H9 (cell line): ENCODE data around the gene MIGA1. TPM values are rescaled to one million over a fixed set of nuclear protein-coding genes. Genes with fewer than 3 reads are reported as not detected.

Experiments used
- DNase-seq: peaks from one replicate; pipeline ENCODE4 v3.0.0-alpha.2; 2017
- H2AFZ ChIP-seq: one replicate; pipeline ENCODE4 v1.6.1; 2013; ENCODE audit warnings: mild to moderate bottlenecking, low read length, control low read depth, moderate library complexity
- H2AK5ac ChIP-seq: 2 replicates; pipeline ENCODE4 v1.6.1; 2013; ENCODE audit warnings: low read length, control low read depth, mixed read lengths; ENCODE audit not compliant: insufficient read length
- H2BK120ac ChIP-seq: one replicate; pipeline ENCODE4 v1.6.1; 2013; ENCODE audit warnings: low read depth, mild to moderate bottlenecking, low read length, control low read depth, inconsistent platforms; ENCODE audit not compliant: poor library complexity, severe bottlenecking
- H2BK12ac ChIP-seq: 2 replicates; pipeline ENCODE4 v1.6.1; 2013; ENCODE audit warnings: low read length, control low read depth, mixed read lengths, low read depth; ENCODE audit not compliant: insufficient read length
- H2BK15ac ChIP-seq: 2 replicates; pipeline ENCODE4 v1.6.1; 2013; ENCODE audit warnings: low read depth, low read length, control low read depth
- H2BK20ac ChIP-seq: one replicate; pipeline ENCODE4 v1.6.1; 2013; ENCODE audit warnings: low read depth, mild to moderate bottlenecking, low read length, control low read depth, inconsistent platforms; ENCODE audit not compliant: poor library complexity, severe bottlenecking
- H2BK5ac ChIP-seq: 2 replicates; pipeline ENCODE4 v1.6.1; 2013; ENCODE audit warnings: low read length, control low read depth, mixed read lengths; ENCODE audit not compliant: insufficient read length
- H3K14ac ChIP-seq: 2 replicates; pipeline ENCODE4 v1.6.1; 2013; ENCODE audit warnings: low read length, control low read depth; ENCODE audit not compliant: insufficient read depth
- H3K18ac ChIP-seq: 2 replicates; pipeline ENCODE4 v1.6.1; 2013; ENCODE audit warnings: low read depth, mild to moderate bottlenecking, mixed read lengths, low read length, control low read depth; ENCODE audit not compliant: insufficient read length
- H3K23ac ChIP-seq: 2 replicates; pipeline ENCODE4 v1.6.1; 2013; ENCODE audit warnings: low read length, control low read depth, mixed read lengths, low read depth; ENCODE audit not compliant: insufficient read length
- H3K23me2 ChIP-seq: 2 replicates; pipeline ENCODE4 v1.6.1; 2013; ENCODE audit warnings: low read depth, mild to moderate bottlenecking, mixed read lengths, low read length, control low read depth; ENCODE audit not compliant: insufficient read length, poor library complexity, severe bottlenecking
- H3K27ac ChIP-seq: 2 replicates; pipeline ENCODE4 v1.5.1; 2013; ENCODE audit warnings: low read length, control low read depth, mixed read lengths, low read depth; ENCODE audit not compliant: insufficient read length
- H3K27me3 ChIP-seq: 2 replicates; pipeline ENCODE4 v1.6.1; 2013; ENCODE audit warnings: low read length, control low read depth, inconsistent platforms; ENCODE audit not compliant: insufficient read depth
- H3K4ac ChIP-seq: 2 replicates; pipeline ENCODE4 v1.6.1; 2013; ENCODE audit warnings: low read depth, mild to moderate bottlenecking, control low read depth, inconsistent platforms, low read length, moderate library complexity
- H3K4me1 ChIP-seq: 2 replicates; pipeline ENCODE4 v1.6.1; 2013; ENCODE audit warnings: low read length, control low read depth, inconsistent platforms; ENCODE audit not compliant: insufficient read depth
- H3K4me2 ChIP-seq: 2 replicates; pipeline ENCODE4 v1.6.1; 2013; ENCODE audit warnings: low read length, control low read depth, mixed read lengths; ENCODE audit not compliant: insufficient read length, insufficient read depth
- H3K56ac ChIP-seq: 2 replicates; pipeline ENCODE4 v1.6.1; 2013; ENCODE audit warnings: low read depth, mild to moderate bottlenecking, mixed read lengths, low read length, control low read depth; ENCODE audit not compliant: insufficient read length
- H3K79me1 ChIP-seq: 2 replicates; pipeline ENCODE4 v1.6.1; 2013; ENCODE audit warnings: low read depth, mild to moderate bottlenecking, moderate library complexity, low read length, control low read depth, inconsistent platforms; ENCODE audit not compliant: insufficient read depth, poor library complexity, severe bottlenecking
- H3K79me2 ChIP-seq: 2 replicates; pipeline ENCODE4 v1.6.1; 2013; ENCODE audit warnings: low read length, control low read depth, inconsistent platforms; ENCODE audit not compliant: insufficient read depth
- H3K9ac ChIP-seq: 2 replicates; pipeline ENCODE4 v1.6.1; 2013; ENCODE audit warnings: low read length, control low read depth, mixed read lengths; ENCODE audit not compliant: insufficient read length; ENCODE audit errors: extremely low read depth
- H3K9me3 ChIP-seq: one replicate; pipeline ENCODE4 v1.6.1; 2013; ENCODE audit warnings: low read depth, low read length, inconsistent platforms; ENCODE audit not compliant: control insufficient read depth
- H3T11ph ChIP-seq: one replicate; pipeline ENCODE4 v1.6.1; 2013; ENCODE audit warnings: mild to moderate bottlenecking, low read length, control low read depth, inconsistent platforms
- H4K20me1 ChIP-seq: one replicate; pipeline ENCODE4 v1.6.1; 2013; ENCODE audit not compliant: control insufficient read depth, insufficient read length, insufficient read depth
- H4K5ac ChIP-seq: 2 replicates; pipeline ENCODE4 v1.6.1; 2013; ENCODE audit warnings: low read depth, mild to moderate bottlenecking, mixed read lengths, low read length, control low read depth; ENCODE audit not compliant: insufficient read length
- H4K8ac ChIP-seq: replicated peaks from 2 replicates; pipeline ENCODE4 v1.6.1; 2013; ENCODE audit warnings: low read length, control low read depth, mixed read lengths, low read depth; ENCODE audit not compliant: insufficient read length
- H4K91ac ChIP-seq: 2 replicates; pipeline ENCODE4 v1.6.1; 2013; ENCODE audit warnings: low read depth, mild to moderate bottlenecking, moderate library complexity, mixed read lengths, low read length, control low read depth; ENCODE audit not compliant: insufficient read length
- H3K27ac Mint-ChIP-seq, 3 experiments: 2 replicates in 2 of 3; 3 replicates in 1 of 3; pipeline ENCODE4 v1.8.0; 2020 to 2021; ENCODE audit warnings: mixed read lengths in 3 of 3, mild to moderate bottlenecking in 1 of 3, moderate library complexity in 1 of 3
- H3K27me3 Mint-ChIP-seq: 2 replicates; pipeline ENCODE4 v1.8.0; 2021; ENCODE audit warnings: low read depth, mild to moderate bottlenecking, moderate library complexity, mixed read lengths
- H3K36me3 Mint-ChIP-seq, 3 experiments: 2 replicates in 2 of 3; 3 replicates in 1 of 3; pipeline ENCODE4 v1.8.0; 2020 to 2021; ENCODE audit warnings: low read depth in 3 of 3, mixed read lengths in 3 of 3; ENCODE audit not compliant: insufficient read depth in 1 of 3
- H3K4me1 Mint-ChIP-seq, 2 experiments: 2 replicates each; pipeline ENCODE4 v1.8.0; 2020; ENCODE audit warnings: mixed read lengths in 2 of 2
- H3K4me3 Mint-ChIP-seq, 2 experiments: 2 replicates in 1 of 2; 3 replicates in 1 of 2; pipeline ENCODE4 v1.8.0; 2020 to 2021; ENCODE audit warnings: mild to moderate bottlenecking in 2 of 2, mixed read lengths in 2 of 2, moderate library complexity in 1 of 2
- H3K9me3 Mint-ChIP-seq, 2 experiments: 2 replicates in 1 of 2; 3 replicates in 1 of 2; pipeline ENCODE4 v1.8.0; 2020; ENCODE audit warnings: mild to moderate bottlenecking in 2 of 2, mixed read lengths in 2 of 2, moderate library complexity in 1 of 2
- WGBS: extraction: QIAGEN DNeasy Blood & Tissue Kit; methylation state at CpG from one replicate; pipeline ENCODE4 v1.1.7; 2013; ENCODE audit warnings: missing lambda C conversion rate, low lambda C conversion rate, mixed read lengths; ENCODE audit not compliant: insufficient read length; ENCODE audit errors: extremely low coverage; 5-methylcytosine and 5-hydroxymethylcytosine counted together
- total RNA-seq: library from RNA; stranded (reverse); gene quantifications from 2 replicates; pipeline ENCODE4 v1.2.1, GENCODE V29; 2021
- TF ChIP-seq, protein P1 (sequence below): fragments of 200-600 bp; sonication (generic); conservative IDR thresholded peaks from 3 replicates; pipeline ENCODE4 v1.8.0; 2021; ENCODE audit warnings: antibody characterized with exemption, mild to moderate bottlenecking

Gene MIGA1
- total RNA-seq, 1 experiment from 2014 or later = 6.3 TPM

DNA sequence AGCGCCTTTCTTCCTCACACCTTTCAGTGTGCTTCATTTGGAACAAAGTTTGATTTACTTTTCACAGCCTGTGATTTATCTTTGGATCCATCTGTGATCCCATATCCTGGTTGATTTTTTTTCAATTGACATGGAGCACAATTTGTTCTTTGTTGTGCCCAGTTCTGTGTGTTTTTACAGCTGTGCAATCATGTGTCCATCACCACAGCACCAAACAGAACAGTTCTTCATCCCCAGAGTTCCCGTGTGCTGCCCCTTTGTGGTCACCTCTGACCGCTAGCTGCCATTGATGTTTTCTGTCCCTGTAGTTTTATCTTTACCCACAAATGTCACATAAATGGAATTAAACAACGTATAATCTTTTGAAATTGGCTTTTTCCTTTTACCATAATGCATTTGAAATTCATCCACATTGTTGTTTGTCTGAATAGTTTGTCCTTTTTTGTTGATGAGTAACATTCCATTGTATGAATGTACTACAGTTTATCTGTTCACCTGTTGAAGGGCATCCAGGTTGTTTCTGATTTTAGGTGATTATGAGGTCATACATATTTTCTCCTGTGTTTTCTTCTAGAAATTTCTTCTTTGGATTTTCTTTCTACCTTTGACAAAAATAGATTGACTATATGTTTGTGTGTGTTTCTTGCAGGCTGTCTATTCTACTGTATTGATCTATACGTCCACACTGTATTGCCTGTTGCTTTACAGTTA lies 17.4 kb downstream of the MIGA1 start:
- WGBS = no CpG with 5 or more reads among the region's 5 CpGs
- Histone ChIP-seq H4K20me1 (no peaks in the 10 kb centered on the region), H2AFZ (no peak overlapping the region), H2BK15ac (no peak overlapping the region), H4K8ac (no peak overlapping the region), H3K9me3 (no peaks in the 10 kb centered on the region), H2BK120ac (no peak overlapping the region), H4K91ac (no peak overlapping the region), H3K27ac (no peak overlapping the region), H4K5ac (no peak overlapping the region), H2AK5ac (no peak overlapping the region), H3K23me2 (no peaks in the 10 kb centered on the region), H3K56ac (no peak overlapping the region), H3T11ph (no peak overlapping the region), H3K14ac (no peak overlapping the region), H3K4me2 (no peak overlapping the region), H3K18ac (no peak overlapping the region), H2BK20ac (no peak overlapping the region), H3K9ac (no peak overlapping the region), H2BK5ac (no peak overlapping the region), H3K23ac (no peak overlapping the region), H3K79me2 (no peaks in the 10 kb centered on the region), H3K79me1 (no peaks in the 10 kb centered on the region), H3K4ac (no peak overlapping the region), H2BK12ac (no peak overlapping the region), H3K27me3 (no peaks in the 10 kb centered on the region), H3K4me1 (no peaks in the 10 kb centered on the region)
- Mint-ChIP-seq H3K4me3 (no peak overlapping the region), H3K27ac (no peak overlapping the region), H3K9me3 (no peaks in the 10 kb centered on the region), H3K4me1 (peaks cover 0 to 2% of the 10 kb centered on the region in 2 experiments; a peak in 1 of 4 replicates), H3K36me3 (no peaks in the 10 kb centered on the region; a peak in 2 of 7 replicates), H3K27me3 (no peaks in the 10 kb centered on the region)
- TF ChIP-seq, protein P1, sequence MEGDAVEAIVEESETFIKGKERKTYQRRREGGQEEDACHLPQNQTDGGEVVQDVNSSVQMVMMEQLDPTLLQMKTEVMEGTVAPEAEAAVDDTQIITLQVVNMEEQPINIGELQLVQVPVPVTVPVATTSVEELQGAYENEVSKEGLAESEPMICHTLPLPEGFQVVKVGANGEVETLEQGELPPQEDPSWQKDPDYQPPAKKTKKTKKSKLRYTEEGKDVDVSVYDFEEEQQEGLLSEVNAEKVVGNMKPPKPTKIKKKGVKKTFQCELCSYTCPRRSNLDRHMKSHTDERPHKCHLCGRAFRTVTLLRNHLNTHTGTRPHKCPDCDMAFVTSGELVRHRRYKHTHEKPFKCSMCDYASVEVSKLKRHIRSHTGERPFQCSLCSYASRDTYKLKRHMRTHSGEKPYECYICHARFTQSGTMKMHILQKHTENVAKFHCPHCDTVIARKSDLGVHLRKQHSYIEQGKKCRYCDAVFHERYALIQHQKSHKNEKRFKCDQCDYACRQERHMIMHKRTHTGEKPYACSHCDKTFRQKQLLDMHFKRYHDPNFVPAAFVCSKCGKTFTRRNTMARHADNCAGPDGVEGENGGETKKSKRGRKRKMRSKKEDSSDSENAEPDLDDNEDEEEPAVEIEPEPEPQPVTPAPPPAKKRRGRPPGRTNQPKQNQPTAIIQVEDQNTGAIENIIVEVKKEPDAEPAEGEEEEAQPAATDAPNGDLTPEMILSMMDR = 0 out of 3 replicates have a peak, but pooled peaks have one; percentile 19
- no peak for DNase-seq
